ENCODE results near the gene CSN3. TPM values are rescaled to one million over a fixed set of nuclear protein-coding genes. Genes with fewer than 3 reads are reported as not detected.

The CSN3 gene
- total RNA-seq, 1 donor from 2014 or later: not detected

- no peak for DNase-seq (ENCODE audit: low spot score)
These were observed 48.9 kb downstream of the CSN3 start for GRCh38 chr4:70291341-70291740.

DNA sequence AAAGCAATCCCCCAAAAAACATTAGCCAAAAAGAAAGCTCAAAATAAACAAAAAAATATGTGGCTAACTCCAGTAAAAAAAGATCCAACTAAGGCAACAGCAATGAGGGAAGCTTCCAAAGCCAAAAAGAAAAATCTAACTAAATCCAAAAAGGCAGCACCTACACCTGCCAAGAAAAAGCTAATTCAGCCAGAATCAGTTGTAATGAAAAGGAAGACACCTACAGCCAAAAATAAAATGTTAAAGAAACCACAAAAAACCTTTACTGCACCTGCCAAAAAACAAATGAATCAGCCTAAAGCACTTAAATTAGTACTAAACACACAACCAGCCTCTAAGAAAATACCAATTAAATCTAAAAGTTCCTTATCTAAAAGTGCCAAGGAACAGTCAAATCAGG lies 55.2 kb downstream of the CSN3 start:
- DNase-seq (ENCODE audit: low spot score): no peak

GRCh38 chr4:70298051-70298450 lies 55.7 kb downstream of the CSN3 start:
- DNase-seq (ENCODE audit: low spot score): peak; percentile 74

DNA sequence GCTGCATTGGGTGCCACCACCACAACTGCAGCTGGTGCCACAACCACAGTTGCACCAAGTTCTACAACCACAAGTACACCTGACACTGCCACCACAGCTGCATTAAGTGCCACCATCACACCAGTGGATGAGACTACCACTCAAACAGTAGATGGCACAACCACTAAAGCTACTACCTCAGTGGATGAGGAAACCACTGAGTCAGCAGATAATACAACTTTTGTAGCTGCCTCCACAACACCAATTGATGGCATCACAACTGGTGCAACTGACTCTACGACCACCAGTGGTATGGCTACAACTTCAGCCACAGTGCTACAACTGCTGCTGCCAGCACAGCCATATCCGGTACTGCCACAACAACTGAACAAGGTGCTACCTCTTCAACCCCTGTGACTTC lies 57.2 kb downstream of the CSN3 start:
- DNase-seq (ENCODE audit: low spot score): no peak

- no peak for DNase-seq (ENCODE audit: low spot score)
These were observed 57.8 kb downstream of the CSN3 start for GRCh38 chr4:70300215-70300614.

Other genes with a start within 250 kb of the CSN3 start
- gene STATH, start 246.6 kb upstream of the CSN3 start, total RNA-seq (ENCODE audit: insufficient read depth, low replicate concordance): 5.8 TPM
- gene HTN3, start 214.1 kb upstream of the CSN3 start, total RNA-seq (ENCODE audit: insufficient read depth, low replicate concordance): 4.8 TPM
- 4.1 TPM for gene HTN1, start 192.2 kb upstream of the CSN3 start, total RNA-seq (ENCODE audit: insufficient read depth, low replicate concordance)
- gene PRR27, start 88.4 kb upstream of the CSN3 start, total RNA-seq (ENCODE audit: insufficient read depth, low replicate concordance): 7.7 TPM
- gene ODAM, start 46.9 kb upstream of the CSN3 start, total RNA-seq (ENCODE audit: insufficient read depth, low replicate concordance): not detected
- 5.3 TPM for gene FDCSP, start 16.5 kb upstream of the CSN3 start, total RNA-seq (ENCODE audit: insufficient read depth, low replicate concordance)
- 6.5 TPM for gene CABS1, start 92.4 kb downstream of the CSN3 start, total RNA-seq (ENCODE audit: insufficient read depth, low replicate concordance)
- gene SMR3A, start 118.2 kb downstream of the CSN3 start, total RNA-seq (ENCODE audit: insufficient read depth, low replicate concordance): not detected
- gene SMR3B, start 140.5 kb downstream of the CSN3 start, total RNA-seq (ENCODE audit: insufficient read depth, low replicate concordance): 8.9 TPM
- 2.4 TPM for gene OPRPN, start 155.3 kb downstream of the CSN3 start, total RNA-seq (ENCODE audit: insufficient read depth, low replicate concordance)
- 10.8 TPM for gene MUC7, start 229.6 kb downstream of the CSN3 start, total RNA-seq (ENCODE audit: insufficient read depth, low replicate concordance)

Measured in umbilical cord (tissue), 2 donors.